IPS DF 19.7 (cell line): ENCODE measurements around the gene RXYLT1.
"Not testable (repeated sequence)": the region's sequence is repeated elsewhere in the genome, so short reads cannot be mapped to it uniquely, and the experiment has no call there.

Experiments used
- DNase-seq: peaks from one replicate; pipeline ENCODE4 v3.0.0-alpha.2; 2013; ENCODE audit warnings: low read depth, low spot score

The RXYLT1 gene

DNA sequence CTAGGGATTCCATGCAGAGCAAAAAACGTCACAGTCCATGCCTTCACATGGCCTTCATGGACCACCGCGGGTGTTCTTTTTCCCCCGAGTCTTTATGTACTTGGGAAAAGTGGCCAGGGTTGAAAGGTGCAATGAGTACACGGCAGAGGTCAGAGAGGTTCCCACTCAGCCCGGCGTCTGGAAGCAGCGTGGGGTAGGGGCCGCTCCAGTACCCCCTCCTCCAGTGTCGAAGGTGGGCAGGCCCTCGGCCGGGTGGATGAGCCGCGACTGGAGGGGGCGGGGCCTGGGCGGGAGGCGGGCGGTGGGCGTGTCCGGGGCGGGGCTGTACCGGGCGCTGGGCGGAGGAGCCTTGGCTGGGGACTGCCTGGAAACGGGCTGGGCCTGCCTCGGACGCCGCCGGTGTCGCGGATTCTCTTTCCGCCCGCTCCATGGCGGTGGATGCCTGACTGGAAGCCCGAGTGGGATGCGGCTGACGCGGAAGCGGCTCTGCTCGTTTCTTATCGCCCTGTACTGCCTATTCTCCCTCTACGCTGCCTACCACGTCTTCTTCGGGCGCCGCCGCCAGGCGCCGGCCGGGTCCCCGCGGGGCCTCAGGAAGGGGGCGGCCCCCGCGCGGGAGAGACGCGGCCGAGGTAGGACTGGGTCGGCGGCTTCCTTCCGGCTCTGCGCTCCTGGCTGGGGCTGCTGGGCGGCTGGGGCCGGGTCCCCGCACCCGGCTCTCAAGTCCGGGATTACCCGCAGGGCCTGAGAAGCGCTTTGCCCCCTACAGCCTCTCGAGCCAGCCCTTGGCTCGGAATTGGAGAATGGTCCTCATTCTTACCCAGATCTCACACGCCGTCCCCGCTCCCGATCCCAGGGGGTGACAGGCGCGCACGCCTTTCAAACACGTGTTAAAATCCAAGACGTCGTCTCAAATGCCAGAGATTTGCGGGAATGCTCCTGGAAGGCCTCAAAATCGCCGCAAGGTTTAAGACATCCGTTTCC lies at the start of gene RXYLT1:
Gene RXYLT1, plus strand, starts transcription at position 412 of the 984 bp plus-strand sequence. Its CDS starts 52 bp downstream, at position 464.
- no peak for DNase-seq

DNA sequence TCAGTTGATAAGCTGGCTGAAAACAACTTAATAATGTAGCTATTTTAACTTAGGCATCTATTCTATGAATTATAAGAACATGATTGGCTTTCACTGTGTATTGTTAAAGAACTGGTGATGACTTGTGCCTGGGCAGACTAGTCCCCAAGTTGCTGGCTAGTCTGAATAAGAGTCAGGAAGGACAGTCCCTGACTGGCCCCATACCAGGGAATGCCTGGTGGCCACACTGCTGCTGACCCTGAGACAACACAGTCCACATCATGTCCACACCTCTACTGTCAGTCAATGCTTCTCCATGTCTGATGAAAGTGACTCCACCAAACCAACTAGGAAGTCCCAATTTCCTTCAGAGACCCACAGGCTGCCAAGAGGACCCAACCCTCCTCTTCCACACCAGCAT lies 46.9 kb upstream of the RXYLT1 start:
- not testable (repeated sequence) for DNase-seq

DNA sequence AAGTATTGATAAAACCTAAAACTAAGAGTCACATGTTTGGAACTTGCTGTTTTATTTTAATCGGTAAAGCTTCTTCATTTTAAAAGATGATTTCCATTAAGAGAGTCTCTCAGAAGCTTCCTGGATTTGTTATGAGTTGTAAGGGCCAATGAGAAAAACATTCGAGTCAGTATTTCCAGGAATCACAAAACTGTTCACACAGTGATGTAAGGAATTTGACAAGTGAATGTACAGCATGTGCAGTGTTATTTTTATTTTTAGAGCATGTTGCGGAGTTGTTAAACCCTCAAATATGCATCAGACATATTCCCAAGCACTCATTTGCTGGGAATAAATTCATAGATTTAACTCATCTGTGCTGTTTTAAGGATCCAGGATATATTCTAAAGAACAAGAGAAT lies 46.1 kb upstream of the RXYLT1 start:
- not testable (repeated sequence) for DNase-seq

GRCh38 chr12:63740551-63740950 lies 39.2 kb upstream of the RXYLT1 start:
- not testable (repeated sequence) for DNase-seq

- not testable (repeated sequence) for DNase-seq
Measured at GRCh38 chr12:63741431-63741830, 38.3 kb upstream of the RXYLT1 start.

DNA sequence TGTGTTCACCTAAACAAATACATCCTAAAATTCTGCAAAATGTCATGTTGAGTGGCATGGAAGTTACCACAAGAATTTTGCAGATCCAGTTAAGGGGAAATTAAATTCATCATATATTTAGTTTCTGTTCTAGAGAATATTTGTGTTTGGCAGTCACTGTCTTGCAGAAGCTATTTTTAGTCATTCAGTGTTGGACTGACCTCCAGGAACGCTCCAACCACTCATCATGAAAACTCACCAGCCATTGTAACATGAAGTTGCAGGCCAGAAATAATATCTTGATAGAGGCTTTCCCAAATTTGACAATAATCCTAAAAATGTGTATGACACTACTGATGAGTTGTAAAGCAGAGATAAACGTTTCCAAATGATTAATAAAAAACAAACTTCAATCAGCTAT lies 35.6 kb upstream of the RXYLT1 start:
- not testable (repeated sequence) for DNase-seq

DNA sequence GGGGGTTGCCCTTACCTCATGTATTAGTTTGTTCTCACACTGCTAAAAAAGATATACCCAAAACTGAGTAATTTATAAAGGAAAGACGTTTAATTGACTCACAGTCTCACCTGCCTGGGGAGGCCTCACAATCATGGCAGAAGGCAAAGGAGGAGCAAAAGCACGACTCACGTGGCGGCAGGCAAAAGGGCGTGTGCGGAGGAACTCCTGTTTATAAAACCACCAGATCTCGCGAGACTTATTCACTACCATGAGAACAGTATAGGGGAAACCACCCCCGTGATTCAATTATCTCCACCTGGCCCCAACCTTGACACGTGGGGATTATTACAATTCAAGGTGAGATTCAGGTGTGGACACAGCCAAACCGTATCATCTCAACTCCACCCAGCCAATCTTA lies 33.2 kb upstream of the RXYLT1 start:
- not testable (repeated sequence) for DNase-seq

GRCh38 chr12:63747136-63747535 lies 32.6 kb upstream of the RXYLT1 start:
- not testable (repeated sequence) for DNase-seq

- no peak for DNase-seq
Measured at GRCh38 chr12:63747553-63747952, 32.2 kb upstream of the RXYLT1 start.

- DNase-seq: no peak
Measured at GRCh38 chr12:63752283-63752682, 27.4 kb upstream of the RXYLT1 start.

GRCh38 chr12:63752841-63753240 lies 26.9 kb upstream of the RXYLT1 start:
- no peak for DNase-seq

- DNase-seq: no peak
Measured at GRCh38 chr12:63753743-63754142, 26.0 kb upstream of the RXYLT1 start.

GRCh38 chr12:63764481-63764880 lies 15.2 kb upstream of the RXYLT1 start:
- no peak for DNase-seq

GRCh38 chr12:63766498-63766897 lies 13.2 kb upstream of the RXYLT1 start:
- no peak for DNase-seq

- no peak for DNase-seq
Measured at GRCh38 chr12:63770375-63770774, 9.3 kb upstream of the RXYLT1 start.

- DNase-seq: no peak
Measured at GRCh38 chr12:63777340-63777739, 2.4 kb upstream of the RXYLT1 start.

- DNase-seq: no peak
Measured at GRCh38 chr12:63782466-63782865, 2.8 kb downstream of the RXYLT1 start.

GRCh38 chr12:63787306-63787705 lies 7.6 kb downstream of the RXYLT1 start:
- no peak for DNase-seq

GRCh38 chr12:63790608-63790945 lies 10.9 kb downstream of the RXYLT1 start:
- no peak for DNase-seq

GRCh38 chr12:63792338-63792737 lies 12.6 kb downstream of the RXYLT1 start:
- no peak for DNase-seq

- DNase-seq: no peak
Measured at GRCh38 chr12:63795032-63795687, 15.5 kb downstream of the RXYLT1 start.

- DNase-seq: no peak
Measured at GRCh38 chr12:63795944-63796343, 16.2 kb downstream of the RXYLT1 start.
